ENCODE results near the gene SP140L. TPM values are rescaled to one million over a fixed set of nuclear protein-coding genes. Genes with fewer than 3 reads are reported as not detected.

SP140L gene
- total and polyA plus RNA-seq, 10 of the 15 experiments (the other 5 are each of a cell fraction or from before 2014, with no cell fraction given) = 4.7 to 28.6 (median 15.0) TPM

GRCh38 chr2:230318190-230319121, 8.5 kb upstream of the SP140L start (continued):
- peak; percentile 52; the same call in 1 of the 2 replicates for TF ChIP-seq ZNF687 (IDR thresholded peaks at IDR 0.05)
- no peak for TF ChIP-seq POLR2AphosphoS5 (IDR thresholded peaks at IDR 0.05; ENCODE audit: low read length)
- no peak for TF ChIP-seq YBX1 (IDR thresholded peaks at IDR 0.05)
- TF ChIP-seq NFIC (IDR thresholded peaks at IDR 0.05; ENCODE audit: low read depth, low read length) = peak; percentile 15; the same call in 1 of the 2 replicates
- no peak for TF ChIP-seq KAT2A (conservative IDR thresholded peaks at IDR 0.05; ENCODE audit: control insufficient read depth, low read depth, low read length)
- peak; percentile 97 for TF ChIP-seq SPI1 (IDR thresholded peaks at IDR 0.05; ENCODE audit: borderline replicate concordance, insufficient read depth, low read depth, low read length)
- no peak for TF ChIP-seq PBX3 (IDR thresholded peaks at IDR 0.05; ENCODE audit: insufficient replicate concordance, low read depth, low read length)
- no peak for TF ChIP-seq NR2F1 (conservative IDR thresholded peaks at IDR 0.05)
- no peak for TF ChIP-seq PKNOX1 (IDR thresholded peaks at IDR 0.05)
- no peak for TF ChIP-seq NR2C1 (IDR thresholded peaks at IDR 0.05)
- TF ChIP-seq TCF12 (IDR thresholded peaks at IDR 0.05; ENCODE audit: low read depth, low read length) = no peak
- TF ChIP-seq PAX8 (IDR thresholded peaks at IDR 0.05) = no peak
- no peak for TF ChIP-seq BMI1 (IDR thresholded peaks at IDR 0.05; ENCODE audit: borderline replicate concordance)
- peak; percentile 58 for TF ChIP-seq RUNX3 (IDR thresholded peaks at IDR 0.05; ENCODE audit: low read length)
- TF ChIP-seq IRF3 (IDR thresholded peaks at IDR 0.05) = no peak
- TF ChIP-seq ATF7 (IDR thresholded peaks at IDR 0.05; ENCODE audit: low read depth) = no peak
- no peak for TF ChIP-seq NFYA (IDR thresholded peaks at IDR 0.05; ENCODE audit: borderline replicate concordance, low read depth, low read length)
- no peak for TF ChIP-seq ATF2 (IDR thresholded peaks at IDR 0.05; ENCODE audit: low read length)
- no peak for TF ChIP-seq CHD1 (IDR thresholded peaks at IDR 0.05; ENCODE audit: low read depth, low read length)
- no peak for TF ChIP-seq POLR2A (IDR thresholded peaks at IDR 0.05; ENCODE audit: low read depth, low read length)
- no peak for TF ChIP-seq ZNF217 (IDR thresholded peaks at IDR 0.05)
- no peak for TF ChIP-seq MTA2 (IDR thresholded peaks at IDR 0.05; ENCODE audit: low read depth)
- no peak for TF ChIP-seq RELA (IDR thresholded peaks at IDR 0.05; ENCODE audit: borderline replicate concordance, partially characterized antibody)

Data from GM12878 (cell line).